ENCODE results near the gene NTM. TPM values are rescaled to one million over a fixed set of nuclear protein-coding genes. Genes with fewer than 3 reads are reported as not detected.

NTM gene
- total and polyA plus RNA-seq, 2 of the 8 experiments (the other 6 are each of a cell fraction or from before 2014, with no cell fraction given), result 13.4 to 20.0 TPM

- TF ChIP-seq CHD7 (IDR thresholded peaks at IDR 0.05; ENCODE audit: insufficient replicate concordance, low read length), result no peak
- TF ChIP-seq MAFK (IDR thresholded peaks at IDR 0.05; ENCODE audit: low read depth, low read length), result no peak
- no peak for TF ChIP-seq ASH2L (IDR thresholded peaks at IDR 0.05; ENCODE audit: low read length)
- no peak for TF ChIP-seq CBX8 (IDR thresholded peaks at IDR 0.05; ENCODE audit: borderline replicate concordance, low read depth, low read length)
- no peak for TF ChIP-seq SIX5 (IDR thresholded peaks at IDR 0.05; ENCODE audit: low read depth, low read length)
- no peak for TF ChIP-seq FOSL1 (IDR thresholded peaks at IDR 0.05; ENCODE audit: insufficient read depth, low read depth, low read length)
- TF ChIP-seq TAF7 (optimal IDR thresholded peaks at IDR 0.05; ENCODE audit: borderline replicate concordance, low read depth, low read length), result no peak
- no peak for TF ChIP-seq JUN (IDR thresholded peaks at IDR 0.05; ENCODE audit: low read depth, low read length)
- no peak for TF ChIP-seq TAF1 (IDR thresholded peaks at IDR 0.05; ENCODE audit: low read depth, low read length)
Observed at GRCh38 chr11:132258875-132259274, 888.5 kb downstream of the NTM start (continued).
